HG03064 (cell line): ENCODE data around the gene CPNE4.

Experiments used
- ATAC-seq: cut with Tn5 transposase; IDR thresholded peaks from one replicate; pipeline ENCODE4 v1.9.1; 2021; ENCODE audit warnings: low read depth; ENCODE audit not compliant: unreplicated experiment

Gene CPNE4

DNA sequence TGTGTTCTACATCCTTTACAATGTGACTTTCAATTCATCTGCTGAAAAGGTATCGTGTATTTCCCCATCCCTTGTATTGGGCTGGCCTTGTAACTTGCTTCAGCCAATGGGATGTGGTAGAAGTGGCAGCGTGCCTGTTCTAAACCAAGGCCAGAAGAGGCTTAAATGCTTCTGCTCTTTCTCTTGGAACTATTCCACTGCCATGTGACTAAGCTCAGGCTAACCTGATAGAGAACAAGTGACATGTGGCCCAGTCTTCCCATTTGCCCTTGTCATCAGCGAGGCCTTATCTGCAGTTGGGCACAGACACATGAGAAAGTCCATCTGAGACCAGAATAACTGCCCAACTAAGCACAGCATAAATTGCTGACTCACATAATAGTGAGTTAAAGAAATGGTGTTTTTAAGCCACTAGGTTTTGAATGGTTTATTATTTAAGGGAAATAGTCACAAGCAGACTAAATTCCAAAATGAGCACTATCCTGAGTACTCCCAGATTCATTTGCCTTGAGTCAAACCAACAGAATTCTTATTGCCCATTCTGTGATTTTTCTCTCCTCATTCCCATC lies 230.2 kb downstream of the CPNE4 start:
- ATAC-seq: no peak

DNA sequence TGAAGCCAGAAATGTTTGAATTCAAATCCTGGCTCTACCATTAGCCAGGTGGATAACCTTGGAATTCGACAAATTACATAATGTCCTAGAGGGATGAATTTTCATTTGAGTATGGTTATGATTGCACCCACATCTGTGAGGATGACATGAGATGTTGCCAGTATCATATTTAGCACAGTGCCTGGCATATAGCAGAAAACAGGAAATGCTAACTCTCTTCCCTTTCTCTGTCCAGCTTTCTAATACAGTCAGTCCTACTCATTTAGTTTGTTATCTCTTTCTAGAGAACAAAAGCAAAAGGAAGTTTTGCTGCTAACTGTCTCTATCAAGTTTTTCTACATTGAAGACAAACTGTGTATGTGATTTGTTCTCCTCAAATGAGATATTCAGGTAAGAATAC lies 231.7 kb downstream of the CPNE4 start:
- ATAC-seq: no peak

DNA sequence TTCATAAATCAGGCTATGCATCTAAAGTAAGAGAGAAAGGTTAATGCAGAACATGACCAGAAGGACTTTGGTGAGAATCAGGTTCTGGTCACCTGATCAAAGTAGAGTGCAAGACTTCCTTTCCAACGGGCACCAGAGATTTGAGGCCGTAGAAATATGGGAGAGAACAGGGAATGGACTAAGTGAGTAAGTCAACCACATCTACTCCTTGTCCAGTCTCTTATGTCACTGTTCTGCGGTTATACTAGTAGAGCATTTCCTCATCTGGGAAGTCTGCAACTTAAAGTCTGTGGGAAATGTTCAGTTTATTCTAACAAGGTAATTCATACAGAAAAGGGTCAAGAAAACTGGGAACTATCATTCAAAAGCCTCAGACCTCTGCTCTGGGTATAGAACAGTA lies 232.8 kb downstream of the CPNE4 start:
- ATAC-seq: no peak

DNA sequence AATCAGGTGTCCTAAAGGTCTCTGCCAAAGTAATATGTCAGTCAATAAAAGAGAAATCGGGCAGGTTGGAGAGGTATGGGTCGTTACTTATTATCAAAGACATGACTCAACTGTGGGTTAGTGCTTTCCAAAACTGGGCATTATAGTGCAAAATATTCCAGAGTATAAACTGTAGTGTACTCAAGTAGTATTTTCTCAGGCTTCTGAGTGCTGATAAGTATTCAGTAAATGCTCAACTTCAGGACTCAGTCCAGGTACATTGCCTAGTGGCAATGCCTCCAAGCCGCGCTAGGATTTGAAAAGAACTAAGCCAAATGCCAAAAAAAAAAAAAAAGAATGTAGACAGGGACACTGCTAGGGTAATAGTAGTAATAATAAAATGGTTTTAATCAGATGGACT lies 233.2 kb downstream of the CPNE4 start:
- no peak for ATAC-seq

DNA sequence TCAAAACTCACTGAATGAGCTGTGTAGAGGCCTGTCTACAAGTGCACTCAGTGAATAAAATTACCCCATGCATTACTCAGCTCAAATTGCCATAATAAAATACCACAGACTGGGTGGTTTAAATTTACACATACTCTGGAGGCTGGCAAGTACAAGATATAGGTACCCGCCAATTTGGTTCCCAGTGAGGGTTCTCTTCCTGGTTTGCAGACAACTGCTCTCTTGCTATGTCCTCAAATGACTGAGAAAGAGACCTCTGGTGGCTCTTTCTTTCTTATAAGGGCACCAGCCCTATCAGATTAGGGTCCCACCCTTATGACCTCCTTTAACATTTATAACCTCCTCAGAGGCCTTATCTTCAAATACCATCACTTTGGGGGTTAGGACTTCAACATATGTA lies 237.0 kb downstream of the CPNE4 start:
- ATAC-seq: no peak

DNA sequence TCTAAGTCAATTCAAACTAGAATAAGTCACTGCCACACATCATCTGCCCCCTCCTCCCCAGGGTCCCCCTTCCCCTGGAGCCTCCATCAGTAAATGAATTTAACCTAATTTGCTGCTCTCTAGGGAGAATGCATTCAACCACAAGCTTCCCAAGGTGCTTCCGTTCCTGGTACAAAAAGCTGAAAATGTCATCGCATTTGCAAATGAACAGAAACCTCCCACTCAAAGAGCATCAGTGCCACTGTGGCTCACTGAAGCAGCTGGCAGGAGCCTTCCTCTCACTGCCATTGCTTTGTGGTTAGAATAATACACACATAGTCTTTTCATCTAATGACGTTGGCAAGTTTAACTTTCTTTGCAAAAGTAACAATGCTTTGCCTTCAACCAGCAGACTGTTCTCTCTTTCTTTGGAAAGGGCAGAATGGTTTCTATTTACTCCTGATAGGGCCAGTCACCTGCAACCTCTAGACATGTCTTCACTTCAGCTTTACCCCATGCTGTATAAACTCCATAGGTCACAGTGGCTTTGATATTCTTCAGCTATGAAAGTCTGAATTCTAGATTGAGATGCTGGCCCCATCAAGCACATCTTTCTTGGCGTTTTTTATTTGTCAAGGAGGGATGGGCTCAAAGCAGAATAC lies 238.1 kb downstream of the CPNE4 start:
- no peak for ATAC-seq

DNA sequence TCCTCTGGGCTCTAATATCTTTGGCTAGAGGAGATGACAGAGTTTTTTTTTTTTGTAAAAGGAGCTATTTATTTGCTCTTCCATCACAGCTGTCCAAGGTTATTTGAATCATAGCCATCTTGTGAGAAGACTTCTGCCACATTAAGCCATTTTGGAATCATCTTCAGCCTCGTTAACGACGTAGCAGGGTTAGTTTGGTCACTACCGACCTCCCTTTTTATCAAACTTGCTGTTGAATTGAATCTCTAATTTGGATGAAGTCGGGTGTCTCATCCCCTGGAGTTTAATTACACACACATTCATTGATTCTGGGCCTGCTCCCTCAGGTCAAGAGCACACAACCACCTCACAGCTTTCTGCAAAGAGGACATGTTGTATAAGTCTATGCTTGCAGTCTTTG lies 238.7 kb downstream of the CPNE4 start:
- no peak for ATAC-seq

DNA sequence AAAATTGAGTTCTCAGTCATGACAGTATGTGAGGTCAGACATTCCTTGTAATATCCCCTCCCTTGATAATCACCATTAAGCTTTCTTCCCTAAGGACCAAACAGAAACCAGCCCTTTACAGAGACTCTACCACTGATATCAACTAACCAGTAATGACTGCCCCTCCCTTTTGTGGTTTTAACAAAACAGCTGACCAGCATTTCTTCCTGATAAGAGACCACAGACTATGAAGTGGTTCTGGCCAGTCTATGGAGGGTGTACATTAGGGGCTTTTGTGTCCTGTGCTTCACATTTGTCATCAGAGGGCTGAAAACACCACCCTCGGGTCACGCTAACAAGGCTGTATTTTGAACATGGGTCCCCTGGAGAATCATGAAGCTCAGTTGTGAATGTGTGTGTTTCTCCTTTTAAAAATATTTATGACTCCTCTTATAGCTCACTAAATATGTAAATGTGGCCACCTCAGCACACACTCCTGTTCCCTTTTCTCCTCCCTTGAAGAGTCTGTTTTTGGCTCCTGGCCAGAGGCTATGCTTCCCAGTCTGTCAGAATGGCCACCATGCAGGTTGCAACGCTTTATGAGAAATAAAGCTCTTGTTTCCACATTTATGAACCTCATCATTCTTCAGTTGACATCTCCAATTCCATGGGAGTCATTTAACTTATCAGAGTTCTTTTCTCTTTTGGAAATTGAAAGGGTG lies 239.3 kb downstream of the CPNE4 start:
- ATAC-seq: no peak

DNA sequence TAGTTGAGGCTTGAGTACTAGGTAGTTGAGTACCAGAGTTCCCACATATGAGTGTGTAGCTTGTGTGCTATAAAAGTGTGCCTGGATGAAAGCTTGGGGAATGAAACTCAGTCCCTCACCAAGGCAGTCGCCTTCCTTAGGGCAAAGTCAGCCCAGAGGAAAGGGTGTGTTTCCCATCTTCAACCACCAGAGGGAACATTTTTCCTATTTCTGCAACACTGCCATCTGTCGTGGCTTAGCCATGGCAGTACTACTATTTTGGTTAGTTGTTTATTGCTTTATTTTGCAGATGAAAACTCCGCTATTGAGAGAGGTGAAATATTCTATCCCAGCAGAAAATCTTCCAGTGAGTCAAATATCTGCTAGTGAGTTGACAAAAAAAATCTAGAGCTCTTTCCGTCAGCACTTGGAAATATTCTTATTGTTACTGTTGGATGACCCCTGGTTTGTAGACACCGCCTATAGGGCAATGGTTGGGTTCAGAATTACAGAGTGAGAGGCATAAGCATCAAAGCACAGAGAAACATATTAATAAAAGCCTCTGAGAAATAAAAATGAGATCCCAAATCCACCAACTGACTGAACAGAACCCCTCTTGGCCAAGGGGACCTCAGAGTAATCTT lies 239.9 kb downstream of the CPNE4 start:
- ATAC-seq: no peak

DNA sequence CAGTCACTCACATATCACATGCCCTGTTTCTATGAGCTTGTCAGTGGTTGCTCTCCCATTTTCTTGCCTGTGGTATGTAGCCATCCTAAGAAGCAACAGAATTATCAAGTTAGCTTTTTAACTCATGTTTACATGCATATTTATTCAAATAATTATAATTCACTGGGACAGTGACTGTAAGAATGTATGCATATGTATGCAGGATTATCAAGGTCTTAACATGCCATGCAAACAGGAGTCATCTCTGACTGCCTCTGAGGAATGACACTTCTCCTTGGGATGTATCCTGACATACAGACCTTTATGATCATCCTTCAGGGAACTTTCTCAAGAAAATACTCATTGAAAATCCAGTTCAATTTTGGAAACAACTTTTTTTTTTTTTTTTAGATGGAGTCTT lies 240.9 kb downstream of the CPNE4 start:
- no peak for ATAC-seq

DNA sequence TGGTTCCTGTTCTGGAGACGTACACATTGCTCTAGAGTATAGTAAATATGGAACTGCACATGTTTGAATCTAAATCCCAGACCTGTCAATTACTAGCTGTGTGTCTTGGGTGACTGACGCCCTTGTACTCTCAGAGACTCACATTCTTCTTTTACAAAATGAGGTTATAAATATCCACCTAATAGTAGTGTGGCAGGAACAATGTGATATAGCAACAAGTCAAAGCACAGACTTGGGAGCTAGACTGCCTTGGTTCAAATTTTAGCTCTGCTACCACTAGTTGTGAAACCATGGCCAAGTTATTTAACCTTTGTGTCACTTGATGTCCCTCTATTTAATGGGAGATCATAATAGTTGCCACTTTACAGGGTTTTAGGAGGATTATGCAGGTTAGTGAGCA lies 245.6 kb downstream of the CPNE4 start:
- ATAC-seq: no peak

DNA sequence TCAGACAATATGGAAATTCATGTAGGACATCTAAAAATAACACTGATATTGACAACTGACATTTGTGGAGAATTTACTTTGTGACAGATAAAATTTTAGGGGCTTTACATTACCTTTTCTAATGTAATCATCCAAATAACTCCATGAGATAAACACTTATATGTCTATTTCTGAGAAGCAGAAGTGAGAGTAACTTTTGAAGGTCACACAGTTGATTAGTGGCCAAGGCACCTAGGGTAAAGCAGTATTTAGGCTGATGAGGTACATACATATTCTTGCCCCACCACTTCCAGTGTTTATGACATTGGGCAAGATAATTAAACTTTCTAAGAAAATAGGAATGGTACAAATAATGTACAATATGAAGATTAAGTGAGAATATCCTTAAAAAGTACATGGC lies 248.4 kb downstream of the CPNE4 start:
- ATAC-seq: no peak

DNA sequence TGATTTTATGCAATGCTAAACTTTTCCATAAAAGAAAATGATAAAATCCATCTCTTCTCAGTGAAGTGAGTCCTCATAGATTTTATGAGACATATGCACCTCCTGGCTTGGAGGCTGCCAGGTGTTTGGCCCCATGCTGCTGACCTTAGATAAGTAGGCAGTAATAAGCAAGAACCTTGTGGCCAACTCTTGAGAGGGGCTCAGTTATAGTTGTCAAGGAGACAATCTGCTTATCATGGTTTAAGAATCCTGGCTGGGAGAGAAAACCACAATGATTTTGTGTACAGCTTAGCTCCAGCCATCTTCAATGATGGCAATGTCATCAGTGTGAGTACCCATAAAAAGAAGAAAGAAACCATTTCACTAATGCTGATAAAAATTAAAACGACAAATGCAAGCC lies 252.1 kb downstream of the CPNE4 start:
- no peak for ATAC-seq

DNA sequence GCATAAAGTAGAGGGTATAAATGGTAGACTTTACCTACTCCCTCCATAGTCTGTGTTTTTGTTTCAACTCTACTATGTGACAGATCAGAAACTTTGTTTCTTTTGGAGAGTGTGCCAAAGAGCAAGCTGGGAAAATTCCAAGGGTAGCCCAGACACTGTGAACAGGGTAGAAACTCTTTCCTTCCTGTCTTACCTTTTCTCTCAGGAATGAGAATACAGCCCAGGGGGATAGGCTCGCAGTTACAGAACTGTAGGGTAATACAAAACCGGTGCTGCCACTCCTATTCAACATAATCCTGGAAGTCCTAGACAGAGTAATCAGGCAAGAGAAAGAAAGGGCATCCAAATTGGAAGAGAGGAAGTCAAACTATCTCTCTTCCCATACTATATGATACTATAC lies 256.3 kb downstream of the CPNE4 start:
- no peak for ATAC-seq

DNA sequence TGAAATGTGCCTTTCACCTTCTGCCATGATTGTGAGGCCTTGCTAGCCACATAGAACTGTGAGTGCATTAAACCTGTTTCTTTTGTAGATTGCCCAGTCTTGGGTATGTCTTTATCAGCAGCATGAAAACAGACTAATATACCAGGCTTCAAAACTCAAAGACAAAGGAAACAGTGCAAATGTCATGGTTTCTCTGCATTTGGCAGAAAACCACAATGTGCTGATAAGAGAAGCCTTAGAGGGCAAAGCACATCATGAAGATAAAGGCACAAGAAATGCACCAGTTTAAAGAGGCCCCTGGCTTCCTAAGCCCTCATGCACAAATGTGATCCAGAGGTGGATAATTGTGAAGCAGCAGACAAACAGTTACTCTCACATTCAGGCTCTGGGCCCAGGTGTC lies 259.2 kb downstream of the CPNE4 start:
- no peak for ATAC-seq

DNA sequence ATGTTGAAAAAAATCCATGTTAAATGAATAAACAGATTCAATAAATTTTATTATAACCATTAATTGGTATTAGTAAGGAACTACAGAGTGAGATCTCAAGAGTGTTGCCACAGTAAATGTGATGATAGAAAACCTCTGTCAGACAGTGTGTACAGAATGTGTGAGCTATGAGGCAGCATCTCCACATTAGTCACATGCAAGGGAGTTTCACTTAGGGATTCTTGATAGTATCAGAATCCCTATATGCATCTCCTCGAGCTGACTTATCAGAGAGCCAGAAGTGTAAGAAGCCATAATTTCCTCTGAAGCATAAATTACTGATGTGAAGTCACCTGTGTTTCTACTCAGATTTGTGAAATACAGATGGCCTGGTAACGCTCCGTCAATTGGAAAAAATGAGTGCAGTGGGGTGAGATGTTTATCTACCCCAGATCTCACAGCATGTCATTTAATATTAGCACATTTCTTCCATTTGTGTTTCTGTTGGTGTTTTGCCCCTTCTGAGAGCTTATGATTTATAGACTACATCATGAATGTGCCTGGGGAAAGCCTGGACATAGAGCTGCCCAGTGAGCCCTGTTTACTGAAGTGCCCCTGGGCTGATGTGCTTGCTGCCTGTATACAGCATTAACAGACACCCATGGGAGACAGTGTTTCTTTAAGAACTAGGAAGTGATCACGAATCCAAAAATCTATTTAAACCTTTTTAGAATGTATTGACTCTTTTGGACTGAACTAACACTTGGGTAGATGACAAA lies 262.4 kb downstream of the CPNE4 start:
- no peak for ATAC-seq

DNA sequence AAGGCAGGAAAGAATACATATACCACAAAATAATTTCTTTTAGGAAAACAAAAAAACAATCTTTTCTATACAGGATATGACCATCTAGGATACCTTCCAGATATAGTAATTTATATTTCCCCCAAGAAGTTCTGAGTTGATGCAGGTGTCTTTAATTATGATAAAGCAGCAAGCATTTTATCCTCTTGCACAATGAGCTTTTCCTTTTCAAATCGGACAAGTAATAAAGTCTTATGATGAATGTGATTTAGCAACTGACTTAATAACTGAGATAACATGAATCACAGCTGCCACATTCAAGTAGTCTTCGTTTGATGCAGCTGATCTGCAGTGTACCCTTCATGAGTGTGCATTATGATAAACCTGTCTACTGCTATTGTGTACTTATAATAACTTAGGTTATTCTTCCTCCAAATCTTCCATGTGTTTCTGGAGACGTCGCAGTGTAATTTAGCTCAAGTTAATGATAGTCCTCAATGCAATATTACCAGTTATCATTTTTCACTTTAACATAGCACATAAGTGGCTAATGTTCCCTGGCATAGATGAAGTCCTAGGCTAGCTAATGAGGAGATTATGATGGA lies 271.7 kb downstream of the CPNE4 start:
- no peak for ATAC-seq

DNA sequence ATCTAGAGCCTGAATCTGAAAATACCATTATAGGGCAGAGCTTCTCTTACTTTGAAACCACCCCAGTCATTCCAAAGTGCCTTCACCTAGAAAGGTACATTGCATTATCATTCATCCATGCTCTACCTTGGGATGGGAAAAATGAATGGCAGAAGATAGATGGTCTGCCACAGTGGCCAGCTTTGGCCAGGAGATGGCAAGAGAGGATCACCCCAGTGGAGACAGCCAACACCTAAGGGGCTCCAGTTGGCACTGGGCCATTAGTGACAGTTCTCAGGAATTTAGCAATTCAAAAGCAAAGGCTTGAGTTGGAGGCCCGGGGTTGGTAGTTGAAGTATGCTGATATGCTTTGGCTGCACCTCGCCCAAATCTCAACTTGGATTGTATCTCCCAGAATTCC lies 278.4 kb downstream of the CPNE4 start:
- no peak for ATAC-seq

DNA sequence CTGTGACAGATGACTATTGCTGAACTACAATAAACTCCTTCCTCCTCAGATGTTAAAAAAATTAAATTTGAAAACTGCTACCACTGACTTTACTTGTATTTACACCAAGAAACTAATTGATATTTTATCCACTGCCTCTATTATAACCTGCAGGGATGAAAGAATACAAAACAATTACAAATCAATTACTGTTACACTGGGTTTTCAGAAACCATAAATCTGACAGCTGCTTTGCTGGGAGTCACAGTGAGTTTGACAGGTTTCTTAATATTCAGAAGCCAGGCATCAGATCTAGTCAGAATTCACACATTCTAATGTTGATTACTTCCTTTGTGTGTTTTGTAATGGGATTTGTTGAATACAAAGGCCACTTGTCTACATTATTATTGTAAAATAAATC lies 279.4 kb downstream of the CPNE4 start:
- no peak for ATAC-seq

DNA sequence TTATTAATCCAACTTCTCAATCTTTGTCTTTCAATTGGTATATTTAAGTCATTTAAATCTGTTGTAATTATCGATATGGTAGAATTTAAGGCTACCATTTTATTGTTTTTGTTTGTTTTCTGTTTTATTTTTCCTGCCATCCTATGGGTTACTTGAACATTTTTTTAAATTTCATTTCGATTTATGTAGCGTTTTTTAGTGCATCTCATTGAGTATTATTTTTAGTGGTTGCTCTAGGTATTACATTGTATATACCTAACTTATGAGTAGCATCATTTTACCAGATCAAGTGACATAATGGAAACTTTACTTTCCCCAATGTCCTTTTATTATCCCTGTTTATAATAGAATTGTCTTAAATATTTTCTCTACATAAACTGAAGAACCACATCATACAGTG lies 284.6 kb downstream of the CPNE4 start:
- no peak for ATAC-seq

DNA sequence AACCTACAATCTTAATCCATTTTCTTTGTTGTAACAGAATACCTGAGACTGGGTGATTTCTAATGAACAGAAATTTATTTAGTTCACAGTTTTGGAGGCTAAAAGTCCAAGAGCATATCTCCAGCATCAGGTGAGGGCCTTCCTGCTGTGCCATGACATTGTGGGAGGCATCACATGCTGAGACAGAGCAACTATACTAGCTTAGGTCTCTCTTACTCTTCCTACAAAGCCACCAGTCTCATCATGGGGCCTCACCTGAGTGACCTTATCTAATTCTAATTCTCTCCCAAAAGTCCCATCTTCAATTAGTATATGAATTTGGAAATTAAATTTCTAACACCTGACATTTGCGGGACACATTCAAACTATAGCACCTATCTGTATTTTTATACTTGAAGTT lies 285.0 kb downstream of the CPNE4 start:
- ATAC-seq: no peak
